ENCODE results near the gene ICA1L. TPM values are rescaled to one million over a fixed set of nuclear protein-coding genes. Genes with fewer than 3 reads are reported as not detected.
A peak's percentile ranks its signal among the peaks of the same experiment; 100 is the strongest.
"Not testable (repeated sequence)": the region's sequence is repeated elsewhere in the genome, so short reads cannot be mapped to it uniquely, and the experiment has no call there.

ICA1L gene
- total RNA-seq: 3.5 and 4.8 TPM in 2 replicates

- DNase-seq (ENCODE audit: low read depth): peak; percentile 58
- TF ChIP-seq CTCF (IDR thresholded peaks at IDR 0.05; ENCODE audit: insufficient read depth, low read depth, low read length): no peak
- H3K4me3 ChIP-seq (ENCODE audit: low read depth, low read length): peak within 1 kb of the TSS; percentile 77
Observed at GRCh38 chr2:202871300-202872141, at the start of gene ICA1L. Gene ICA1L (minus strand): TSS chr2:202871766. CDS start chr2:202829009, 42,757 bp downstream.

- TF ChIP-seq CTCF (IDR thresholded peaks at IDR 0.05; ENCODE audit: insufficient read depth, low read depth, low read length): no peak
- no peak overlapping the region for H3K4me3 ChIP-seq (ENCODE audit: low read depth, low read length)
- no peak for DNase-seq (ENCODE audit: low read depth)
Observed at GRCh38 chr2:202918860-202919259, 47.3 kb upstream of the ICA1L start.

- not testable (repeated sequence) for DNase-seq (ENCODE audit: low read depth)
- peak overlapping the region; percentile 99 for H3K4me3 ChIP-seq (ENCODE audit: low read depth, low read length)
Observed at GRCh38 chr2:202912342-202913201, 41.0 kb upstream of the ICA1L start.

GRCh38 chr2:202911512-202912341 lies 40.2 kb upstream of the ICA1L start, which contains the start of the genes CARF and WDR12:
Gene CARF (plus strand): TSS chr2:202912275. CDS start chr2:202941903, 29,628 bp downstream.
Gene WDR12 (minus strand): TSS chr2:202911673. CDS start chr2:202911476, 197 bp downstream.
- H3K4me3 ChIP-seq (ENCODE audit: low read depth, low read length): peak within 1 kb of the TSS; percentile 99
- no peak for TF ChIP-seq CTCF (IDR thresholded peaks at IDR 0.05; ENCODE audit: insufficient read depth, low read depth, low read length)
- peak; percentile 95 for DNase-seq (ENCODE audit: low read depth)

GRCh38 chr2:202911203-202911511 lies 39.6 kb upstream of the ICA1L start:
- peak overlapping the region; percentile 99 for H3K4me3 ChIP-seq (ENCODE audit: low read depth, low read length)
- no peak for TF ChIP-seq CTCF (IDR thresholded peaks at IDR 0.05; ENCODE audit: insufficient read depth, low read depth, low read length)
- DNase-seq (ENCODE audit: low read depth): no peak

- H3K4me3 ChIP-seq (ENCODE audit: low read depth, low read length): peak overlapping the region; percentile 99
- no peak for TF ChIP-seq CTCF (IDR thresholded peaks at IDR 0.05; ENCODE audit: insufficient read depth, low read depth, low read length)
- DNase-seq (ENCODE audit: low read depth): no peak
Observed at GRCh38 chr2:202910698-202911097, 39.1 kb upstream of the ICA1L start.

- not testable (repeated sequence) for DNase-seq (ENCODE audit: low read depth)
- peak overlapping the region; percentile 99 for H3K4me3 ChIP-seq (ENCODE audit: low read depth, low read length)
Observed at GRCh38 chr2:202910250-202910649, 38.7 kb upstream of the ICA1L start.
